ENCODE data around the gene ARMC8. TPM values are rescaled to one million over a fixed set of nuclear protein-coding genes. Genes with fewer than 3 reads are reported as not detected.

Gene ARMC8
- total RNA-seq, 2 donors from 2014 or later = 29.8 to 103 TPM

GRCh38 chr3:138213398-138214085, 26.4 kb downstream of the ARMC8 start:
- no peak for ATAC-seq
- Histone ChIP-seq H3K27ac (no peak overlapping the region), H3K9me3 (no peaks in the 10 kb centered on the region), H3K4me3 (no peak overlapping the region), H3K27me3 (no peaks in the 10 kb centered on the region), H3K4me1 (no peaks in the 10 kb centered on the region), H3K36me3 (replicated peaks in 1 of 2; ENCODE audit: insufficient read depth in 1 of 2, low read depth in 2 of 2) (no peaks in the 10 kb centered on the region)
- no peak for DNase-seq
- intact Hi-C loops (cut with DNase I) = no loop called here
- TF ChIP-seq CTCF (IDR thresholded peaks at IDR 0.05) = no peak
- no peak for TF ChIP-seq POLR2A (IDR thresholded peaks at IDR 0.05)
- 91 to 93% methylated on average over 7 of the region's 7 CpGs for WGBS, 2 donors

- 60 to 83% methylated on average over 1 of the region's 1 CpG for WGBS, 2 donors
- no peak overlapping the region for H3K4me3 ChIP-seq
- H3K27ac ChIP-seq = no peak overlapping the region
- TF ChIP-seq POLR2A (IDR thresholded peaks at IDR 0.05) (no peak), CTCF (IDR thresholded peaks at IDR 0.05) (no peak)
- H3K9me3 ChIP-seq = no peaks in the 10 kb centered on the region
- DNase-seq (no peak), ATAC-seq (no peak)
- H3K27me3 ChIP-seq = no peaks in the 10 kb centered on the region
- peaks cover 0 to 9% of the 10 kb centered on the region in 2 donors for H3K36me3 ChIP-seq (replicated peaks in 1 of 2; ENCODE audit: insufficient read depth in 1 of 2, low read depth in 2 of 2)
- no peaks in the 10 kb centered on the region for H3K4me1 ChIP-seq
- intact Hi-C loops (cut with DNase I) = no loop called here
Observed at GRCh38 chr3:138219255-138219654, 32.2 kb downstream of the ARMC8 start.

- H3K4me3 ChIP-seq = no peak overlapping the region
- no peaks in the 10 kb centered on the region for H3K9me3 ChIP-seq
- 97 to 100% methylated on average over 1 of the region's 1 CpG for WGBS, 2 donors
- intact Hi-C loops (cut with DNase I) = no loop called here
- no peaks in the 10 kb centered on the region for H3K4me1 ChIP-seq
- no peak for ATAC-seq
- H3K27me3 ChIP-seq = no peaks in the 10 kb centered on the region
- TF ChIP-seq POLR2A (IDR thresholded peaks at IDR 0.05) (no peak), CTCF (IDR thresholded peaks at IDR 0.05) (no peak)
- H3K36me3 ChIP-seq (replicated peaks in 1 of 2; ENCODE audit: insufficient read depth in 1 of 2, low read depth in 2 of 2) = peaks cover 0 to 17% of the 10 kb centered on the region in 2 donors
- DNase-seq = no peak
- no peak overlapping the region for H3K27ac ChIP-seq
Observed at GRCh38 chr3:138220242-138220641, 33.1 kb downstream of the ARMC8 start.

GRCh38 chr3:138220788-138221187, 33.7 kb downstream of the ARMC8 start:
- no peak overlapping the region for H3K27ac ChIP-seq
- H3K4me3 ChIP-seq = no peak overlapping the region
- H3K36me3 ChIP-seq (replicated peaks in 1 of 2; ENCODE audit: insufficient read depth in 1 of 2, low read depth in 2 of 2) = peaks cover 0 to 19% of the 10 kb centered on the region in 2 donors
- no peak for DNase-seq
- 95 to 97% methylated on average over 4 of the region's 4 CpGs for WGBS, 2 donors
- H3K27me3 ChIP-seq = no peaks in the 10 kb centered on the region
- no peaks in the 10 kb centered on the region for H3K9me3 ChIP-seq
- ATAC-seq = no peak
- no peaks in the 10 kb centered on the region for H3K4me1 ChIP-seq
- intact Hi-C loops (cut with DNase I) = no loop called here
- TF ChIP-seq CTCF (IDR thresholded peaks at IDR 0.05) = no peak
- TF ChIP-seq POLR2A (IDR thresholded peaks at IDR 0.05) = no peak

Data from body of pancreas (tissue), 4 donors.